Right ventricle myocardium inferior (tissue), 1 donor: Measurements from ENCODE around the gene RFNG. TPM values are rescaled to one million over a fixed set of nuclear protein-coding genes. Genes with fewer than 3 reads are reported as not detected.

Source experiments
- ATAC-seq: fragments of 200-7000 bp; cut with Tn5 transposase; one replicate; pipeline ENCODE4 v1.9.1; 2020; ENCODE audit warnings: mild to moderate bottlenecking, moderate library complexity
- DNase-seq: peaks from one replicate; pipeline ENCODE4 v3.0.0; 2021; ENCODE audit errors: missing footprints
- intact Hi-C: fragments of 100-400 bp; cut with DNase I; formaldehyde crosslinking; loops from one replicate; pipeline ENCODE4 v1.11.0; 2022
- total RNA-seq: library from RNA; stranded (reverse); fragmentation: NEBNext Ultra II Directional; extraction: Animal tissue kit (Norgen Biotek cat#: 25700); gene quantifications from one replicate; pipeline ENCODE4 v1.2.1, GENCODE V29; 2021
- donor health status: DM: no; HTN: yes; CAD: no; lungs with severe emphysema.

RFNG gene
- total RNA-seq, 1 donor from 2014 or later = 19.3 TPM

GRCh38 chr17:82062076-82062983, 10.7 kb upstream of the RFNG start:
- intact Hi-C loops = no loop called here
- peak; percentile 37 for DNase-seq

GRCh38 chr17:82061047-82061925, 9.7 kb upstream of the RFNG start:
- no peak for ATAC-seq
- peak; percentile 55 for DNase-seq
- intact Hi-C loops = no loop called here

More at GRCh38 chr17:82062076-82062983, 10.7 kb upstream of the RFNG start:
- ATAC-seq = no peak

GRCh38 chr17:82060614-82061013, 9.0 kb upstream of the RFNG start:
- intact Hi-C loops = no loop called here
- DNase-seq (peak; percentile 30), ATAC-seq (no peak)

- DNase-seq = no peak
- intact Hi-C loops = no loop called here
- ATAC-seq = no peak
These were observed 8.4 kb upstream of the RFNG start for GRCh38 chr17:82060001-82060380.

- DNase-seq (peak; percentile 48), ATAC-seq (no peak)
- intact Hi-C loops = no loop called here
These were observed 7.8 kb upstream of the RFNG start for GRCh38 chr17:82059272-82060000.

GRCh38 chr17:82058855-82059249, 7.2 kb upstream of the RFNG start:
- ATAC-seq (no peak), DNase-seq (peak; percentile 39)
- intact Hi-C loops = no loop called here

- intact Hi-C loops = no loop called here
- ATAC-seq (no peak), DNase-seq (peak; percentile 14)
These were observed 6.7 kb upstream of the RFNG start for GRCh38 chr17:82058230-82058854.

- DNase-seq (peak; percentile 40), ATAC-seq (no peak)
- intact Hi-C loops = no loop called here
These were observed 5.4 kb upstream of the RFNG start for GRCh38 chr17:82056729-82057621.

- DNase-seq (peak; percentile 54), ATAC-seq (no peak)
- intact Hi-C loops = no loop called here
These were observed 4.5 kb upstream of the RFNG start for GRCh38 chr17:82055965-82056728.

- DNase-seq = peak; percentile 32
- ATAC-seq = no peak
- intact Hi-C loops = no loop called here
These were observed 3.7 kb upstream of the RFNG start for GRCh38 chr17:82055023-82055964.

- peak; percentile 40 for DNase-seq
- ATAC-seq = no peak
- intact Hi-C loops = no loop called here
These were observed 2.9 kb upstream of the RFNG start for GRCh38 chr17:82054351-82055022.

GRCh38 chr17:82053556-82054263, 2.1 kb upstream of the RFNG start:
- intact Hi-C loops = no loop called here
- DNase-seq (peak; percentile 48), ATAC-seq (no peak)

GRCh38 chr17:82053130-82053529, 1.5 kb upstream of the RFNG start:
- ATAC-seq (no peak), DNase-seq (peak; percentile 32)
- intact Hi-C loops = no loop called here

GRCh38 chr17:82052638-82053059, 1.0 kb upstream of the RFNG start:
- no peak for ATAC-seq
- intact Hi-C loops = no loop called here
- DNase-seq = no peak
